Mesenchymal stem cell (in vitro differentiated cells and primary cell): Measurements from ENCODE around the gene REEP1.
A peak's percentile ranks its signal among the peaks of the same experiment; 100 is the strongest.

ENCODE experiments used
- DNase-seq: peaks from one replicate; pipeline ENCODE4 v3.0.0-alpha.2; 2013
- H2AFZ ChIP-seq: one replicate; pipeline ENCODE4 v1.6.1; 2013; ENCODE audit warnings: low read depth, mild to moderate bottlenecking, control low read depth, inconsistent platforms, low read length, moderate library complexity
- H2AK5ac ChIP-seq: 2 replicates; pipeline ENCODE4 v1.6.1; 2013; ENCODE audit warnings: low read length, moderate library complexity, mild to moderate bottlenecking, inconsistent platforms; ENCODE audit not compliant: severe bottlenecking
- H2BK120ac ChIP-seq: one replicate; pipeline ENCODE4 v1.6.1; 2013; ENCODE audit warnings: low read depth, mild to moderate bottlenecking, inconsistent platforms, low read length, moderate library complexity
- H2BK12ac ChIP-seq, 2 experiments: one replicate each; pipeline ENCODE4 v1.6.1; 2013; ENCODE audit warnings: inconsistent platforms in 2 of 2, low read length in 2 of 2, mild to moderate bottlenecking in 2 of 2, moderate library complexity in 2 of 2, control low read depth in 1 of 2
- H2BK15ac ChIP-seq: one replicate; pipeline ENCODE4 v1.6.1; 2013; ENCODE audit warnings: mild to moderate bottlenecking, low read depth, inconsistent platforms; ENCODE audit not compliant: poor library complexity, severe bottlenecking
- H2BK5ac ChIP-seq: 2 replicates; pipeline ENCODE4 v1.6.1; 2013; ENCODE audit warnings: low read depth, mild to moderate bottlenecking, low read length, control low read depth, inconsistent platforms; ENCODE audit not compliant: poor library complexity, severe bottlenecking
- H3K14ac ChIP-seq, 2 experiments: one replicate each; pipeline ENCODE4 v1.6.1; 2013; ENCODE audit warnings: inconsistent platforms in 2 of 2, low read length in 2 of 2, control low read depth in 1 of 2, mild to moderate bottlenecking in 1 of 2, moderate library complexity in 1 of 2
- H3K18ac ChIP-seq, 2 experiments: one replicate each; pipeline ENCODE4 v1.6.1; 2013; ENCODE audit warnings: inconsistent platforms in 2 of 2, low read length in 2 of 2, control low read depth in 1 of 2, low read depth in 1 of 2, mild to moderate bottlenecking in 1 of 2
- H3K23ac ChIP-seq, 2 experiments: one replicate each; pipeline ENCODE4 v1.6.1; 2013; ENCODE audit warnings: inconsistent platforms in 2 of 2, low read length in 2 of 2, mild to moderate bottlenecking in 2 of 2, moderate library complexity in 2 of 2, control low read depth in 1 of 2
- H3K27ac ChIP-seq: 2 replicates; pipeline ENCODE4 v1.5.1; 2013; ENCODE audit warnings: mild to moderate bottlenecking, moderate library complexity, low read length, control low read depth, inconsistent platforms; ENCODE audit not compliant: poor library complexity, severe bottlenecking
- H3K27me3 ChIP-seq, 2 experiments: 2 replicates each; pipeline versions ENCODE4 v1.6.1 to v1.7.0; 2013; ENCODE audit warnings: low read length in 2 of 2, mild to moderate bottlenecking in 2 of 2, moderate library complexity in 2 of 2, control low read depth in 1 of 2, inconsistent platforms in 1 of 2; ENCODE audit not compliant: control insufficient read depth in 1 of 2, insufficient read depth in 1 of 2
- H3K36me3 ChIP-seq, 2 experiments: 2 replicates each; pipeline versions ENCODE4 v1.6.1 to v1.7.0; 2013; ENCODE audit warnings: low read length in 2 of 2, control low read depth in 1 of 2, inconsistent platforms in 1 of 2, low read depth in 1 of 2, mild to moderate bottlenecking in 1 of 2; ENCODE audit not compliant: insufficient read depth in 2 of 2, control insufficient read depth in 1 of 2
- H3K4ac ChIP-seq, 2 experiments: one replicate each; pipeline ENCODE4 v1.6.1; 2013; ENCODE audit warnings: inconsistent platforms in 2 of 2, low read length in 2 of 2, mild to moderate bottlenecking in 2 of 2, moderate library complexity in 2 of 2, control low read depth in 1 of 2, low read depth in 1 of 2
- H3K4me1 ChIP-seq: 2 replicates; pipeline ENCODE4 v1.6.1; 2013; ENCODE audit warnings: low read depth, low read length, control low read depth; ENCODE audit not compliant: control insufficient read depth, insufficient read depth
- H3K4me2 ChIP-seq: 2 replicates; pipeline ENCODE4 v1.6.1; 2013; ENCODE audit warnings: low read length, mild to moderate bottlenecking, inconsistent platforms; ENCODE audit not compliant: poor library complexity, severe bottlenecking
- H3K4me3 ChIP-seq, 2 experiments: 2 replicates each; pipeline versions ENCODE4 v1.5.1 to v1.7.0; 2013; ENCODE audit warnings: low read length in 2 of 2, mild to moderate bottlenecking in 2 of 2, control low read depth in 1 of 2, low read depth in 1 of 2; ENCODE audit not compliant: insufficient read depth in 1 of 2
- H3K79me1 ChIP-seq: replicated peaks from 2 replicates; pipeline ENCODE4 v1.6.1; 2013; ENCODE audit warnings: mild to moderate bottlenecking, control low read depth, low read length, inconsistent platforms; ENCODE audit not compliant: poor library complexity, severe bottlenecking
- H3K9ac ChIP-seq: 2 replicates; pipeline ENCODE4 v1.7.0; 2013; ENCODE audit warnings: mild to moderate bottlenecking, low read length, moderate library complexity
- H3K9me3 ChIP-seq: 2 replicates; pipeline ENCODE4 v1.7.0; 2013; ENCODE audit warnings: mild to moderate bottlenecking, low read length; ENCODE audit not compliant: control insufficient read depth
- H4K8ac ChIP-seq: one replicate; pipeline ENCODE4 v1.6.1; 2013; ENCODE audit warnings: inconsistent platforms, mild to moderate bottlenecking, low read length, moderate library complexity
- H4K91ac ChIP-seq: one replicate; pipeline ENCODE4 v1.6.1; 2013; ENCODE audit warnings: mild to moderate bottlenecking, low read length, inconsistent platforms
- WGBS: methylation state at CpG from one replicate; pipeline ENCODE4 v1.1.7; 2013; ENCODE audit warnings: mixed read lengths; 5-methylcytosine and 5-hydroxymethylcytosine counted together

The REEP1 gene

GRCh38 chr2:86308356-86308755, 29.1 kb downstream of the REEP1 start:
- 86% methylated on average over 8 of the region's 8 CpGs for WGBS
- no peak overlapping the region for H2BK5ac ChIP-seq
- H3K18ac ChIP-seq: no peak overlapping the region
- H3K27ac ChIP-seq: no peak overlapping the region
- no peak overlapping the region for H4K91ac ChIP-seq
- no peak overlapping the region for H2BK12ac ChIP-seq
- H3K4me2 ChIP-seq: no peak overlapping the region
- no peak overlapping the region for H2AFZ ChIP-seq
- H3K79me1 ChIP-seq: no peaks in the 10 kb centered on the region
- no peak for DNase-seq
- H3K9me3 ChIP-seq: no peaks in the 10 kb centered on the region
- no peak overlapping the region for H2BK15ac ChIP-seq
- H3K9ac ChIP-seq: no peak overlapping the region
- peak overlapping the region in 1 of 2 experiments; percentile 58 for H3K14ac ChIP-seq
- H3K27me3 ChIP-seq: peaks cover 37 to 76% of the 10 kb centered on the region in 2 experiments
- no peaks in the 10 kb centered on the region for H3K36me3 ChIP-seq
- H3K4me3 ChIP-seq: no peak overlapping the region
- H4K8ac ChIP-seq: no peak overlapping the region
- H3K4ac ChIP-seq: no peak overlapping the region
- H3K4me1 ChIP-seq: no peaks in the 10 kb centered on the region
- no peak overlapping the region for H3K23ac ChIP-seq
- H2AK5ac ChIP-seq: no peak overlapping the region
- no peak overlapping the region for H2BK120ac ChIP-seq

GRCh38 chr2:86307431-86307830, 30.0 kb downstream of the REEP1 start:
- Histone ChIP-seq H2AFZ (no peak overlapping the region), H3K36me3 (no peaks in the 10 kb centered on the region)
- WGBS: 89% methylated on average over 5 of the region's 7 CpGs

GRCh38 chr2:86305915-86306254, 31.5 kb downstream of the REEP1 start:
- Histone ChIP-seq H3K27me3 (peaks cover 35 to 56% of the 10 kb centered on the region in 2 experiments), H2BK5ac (no peak overlapping the region), H3K4ac (no peak overlapping the region), H3K4me3 (no peak overlapping the region), H3K23ac (no peak overlapping the region), H2BK12ac (no peak overlapping the region), H3K4me2 (no peak overlapping the region), H3K27ac (no peak overlapping the region), H3K79me1 (no peaks in the 10 kb centered on the region), H3K9me3 (no peaks in the 10 kb centered on the region), H3K18ac (no peak overlapping the region), H3K9ac (no peak overlapping the region), H3K36me3 (no peaks in the 10 kb centered on the region), H4K8ac (no peak overlapping the region), H4K91ac (no peak overlapping the region), H2BK15ac (no peak overlapping the region), H2AFZ (no peak overlapping the region), H3K14ac (no peak overlapping the region), H2AK5ac (no peak overlapping the region), H2BK120ac (no peak overlapping the region), H3K4me1 (no peaks in the 10 kb centered on the region)
- 87% methylated on average over 1 of the region's 5 CpGs for WGBS
- no peak for DNase-seq

More at GRCh38 chr2:86307431-86307830, 30.0 kb downstream of the REEP1 start:
- Histone ChIP-seq H3K27me3 (peaks cover 35 to 69% of the 10 kb centered on the region in 2 experiments), H3K18ac (no peak overlapping the region), H3K23ac (no peak overlapping the region), H3K4me1 (no peaks in the 10 kb centered on the region), H3K14ac (no peak overlapping the region), H2AK5ac (no peak overlapping the region), H3K4ac (no peak overlapping the region), H2BK120ac (no peak overlapping the region), H4K91ac (no peak overlapping the region), H2BK15ac (no peak overlapping the region), H3K4me3 (no peak overlapping the region), H2BK5ac (no peak overlapping the region), H3K27ac (no peak overlapping the region), H3K79me1 (no peaks in the 10 kb centered on the region), H3K9ac (no peak overlapping the region), H2BK12ac (no peak overlapping the region), H4K8ac (no peak overlapping the region), H3K9me3 (no peaks in the 10 kb centered on the region), H3K4me2 (no peak overlapping the region)
- no peak for DNase-seq

GRCh38 chr2:86305195-86305914, 32.1 kb downstream of the REEP1 start:
- H3K27me3 ChIP-seq: peaks cover 41 to 51% of the 10 kb centered on the region in 2 experiments
- 79% methylated on average over 5 of the region's 5 CpGs for WGBS

More at GRCh38 chr2:86305195-86305914, 32.1 kb downstream of the REEP1 start:
- no peak overlapping the region for H3K4me2 ChIP-seq
- no peak overlapping the region for H2AK5ac ChIP-seq
- no peak overlapping the region for H2AFZ ChIP-seq
- H3K14ac ChIP-seq: no peak overlapping the region
- H3K18ac ChIP-seq: no peak overlapping the region
- H3K27ac ChIP-seq: no peak overlapping the region
- no peak overlapping the region for H2BK5ac ChIP-seq
- no peaks in the 10 kb centered on the region for H3K79me1 ChIP-seq
- DNase-seq: no peak
- H4K91ac ChIP-seq: no peak overlapping the region
- no peaks in the 10 kb centered on the region for H3K36me3 ChIP-seq
- no peak overlapping the region for H3K4ac ChIP-seq
- no peak overlapping the region for H4K8ac ChIP-seq
- H3K4me1 ChIP-seq: no peaks in the 10 kb centered on the region
- H3K4me3 ChIP-seq: no peak overlapping the region
- no peak overlapping the region for H3K9ac ChIP-seq
- no peaks in the 10 kb centered on the region for H3K9me3 ChIP-seq
- no peak overlapping the region for H2BK15ac ChIP-seq
- H2BK120ac ChIP-seq: no peak overlapping the region
- no peak overlapping the region for H2BK12ac ChIP-seq
- H3K23ac ChIP-seq: no peak overlapping the region
